Measurements from ENCODE around the gene SKAP2. TPM values are rescaled to one million over a fixed set of nuclear protein-coding genes. Genes with fewer than 3 reads are reported as not detected.

SKAP2 gene
- polyA plus RNA-seq, 1 of the 3 experiments (the other 2 are of a cell fraction) = 0.69 TPM

DNA sequence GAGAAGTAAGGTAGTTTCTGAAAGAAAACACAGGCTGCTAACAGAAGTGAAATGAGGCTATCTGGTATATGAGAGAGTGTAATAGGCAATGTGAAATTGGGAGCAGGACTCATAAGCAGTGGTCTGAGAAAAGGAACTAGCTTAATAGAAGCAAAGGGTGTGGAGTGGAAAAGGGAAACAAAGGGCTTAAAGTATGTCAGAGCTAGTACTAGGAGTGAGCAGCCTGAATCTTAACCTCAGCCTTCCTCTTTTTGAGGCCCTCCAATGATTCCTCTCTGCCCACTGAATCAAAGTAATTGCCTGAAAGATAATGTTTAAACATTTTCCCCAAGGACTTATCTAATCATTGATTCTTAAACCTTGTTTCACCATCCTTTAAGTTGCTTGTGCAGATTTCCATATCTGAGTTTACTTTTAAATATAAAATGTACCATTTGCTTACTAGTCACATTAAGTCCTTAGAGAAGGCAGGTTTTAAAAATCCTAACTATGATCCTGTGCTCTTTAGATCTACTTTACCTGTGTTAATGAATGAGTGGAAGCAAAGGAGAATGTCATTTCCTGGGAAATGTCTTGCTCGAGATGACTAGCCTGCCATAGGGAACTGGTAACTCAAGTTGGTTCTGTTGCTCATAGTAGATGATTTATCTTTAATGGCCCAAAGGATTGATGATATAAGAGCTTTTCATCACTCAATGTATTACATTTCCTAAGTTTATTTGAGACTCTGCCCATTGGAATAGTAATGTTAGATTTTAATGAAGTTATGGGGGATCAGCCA lies 155.0 kb downstream of the SKAP2 start:
- H3K4me1 ChIP-seq (ENCODE audit: control insufficient read depth in 1 of 2, insufficient read depth in 2 of 2, low read depth in 1 of 2, low read length in 1 of 2) = peaks cover 6 to 12% of the 10 kb centered on the region in 2 experiments; a peak in 2 of 4 replicates
- H3K9ac ChIP-seq = no peak overlapping the region
- no peak for DNase-seq
- H3K27me3 ChIP-seq (ENCODE audit: insufficient read depth) = no peaks in the 10 kb centered on the region
- WGBS (ENCODE audit: low lambda C conversion rate) = 30% methylated on average over 1 of the region's 1 CpG
- no peak overlapping the region for H3K4me2 ChIP-seq
- no peak overlapping the region for H2AFZ ChIP-seq (ENCODE audit: low read depth)
- no peaks in the 10 kb centered on the region for H3F3A ChIP-seq (replicated peaks; ENCODE audit: insufficient read depth)
- H3K79me2 ChIP-seq (ENCODE audit: insufficient read depth) = no peaks in the 10 kb centered on the region
- TF ChIP-seq POLR2AphosphoS5 (IDR thresholded peaks at IDR 0.05; ENCODE audit: low read depth, low read length) (no peak), RAD21 (IDR thresholded peaks at IDR 0.05; ENCODE audit: low read length) (no peak), EP300 (IDR thresholded peaks at IDR 0.05; ENCODE audit: borderline replicate concordance in 1 of 2, low read depth in 1 of 2, low read length in 1 of 2) (no peak), NRF1 (IDR thresholded peaks at IDR 0.05; ENCODE audit: low read depth, low read length) (no peak)
- H3K9me2 ChIP-seq = no peaks in the 10 kb centered on the region
- no peak overlapping the region for H3K4me3 ChIP-seq (ENCODE audit: low read depth in 2 of 2, low read length in 1 of 2)
- ChIA-PET CTCF (interaction anchor here (1.0 kb wide), 2 partner anchors 12 to 451 kb away, joined by 3 to 5 read pairs; no protein-coding TSS in a partner anchor), POLR2A (no interaction called here)
- no peaks in the 10 kb centered on the region for H4K20me1 ChIP-seq (ENCODE audit: insufficient read depth)
- H3K36me3 ChIP-seq (replicated peaks in 1 of 2; ENCODE audit: control insufficient read depth in 1 of 2, insufficient read depth in 2 of 2, low read length in 1 of 2) = no peaks in the 10 kb centered on the region
- H3K9me3 ChIP-seq = no peaks in the 10 kb centered on the region
- no peak overlapping the region for H3K27ac ChIP-seq (ENCODE audit: low read depth in 2 of 2, low read length in 1 of 2)

DNA sequence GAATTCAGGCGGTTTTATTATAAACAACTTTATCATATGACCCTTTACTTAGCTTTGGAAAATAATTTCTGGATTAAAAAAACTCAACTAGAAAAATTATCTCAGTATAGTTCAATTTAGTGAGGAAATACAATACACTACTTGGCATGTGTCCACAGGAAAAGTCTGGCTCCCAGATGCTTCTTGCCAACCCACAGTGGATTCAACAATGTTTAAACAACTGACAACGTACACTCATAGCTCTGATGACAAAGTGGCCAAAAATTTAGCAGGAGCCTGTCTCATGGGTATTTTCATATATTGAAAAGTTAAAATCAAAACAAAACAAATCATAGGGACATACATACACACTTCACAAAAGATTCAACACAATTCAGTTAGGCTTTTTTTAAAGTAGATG lies 158.8 kb downstream of the SKAP2 start:
- H3K27me3 ChIP-seq (ENCODE audit: insufficient read depth) = no peaks in the 10 kb centered on the region
- no peak overlapping the region for H3K4me2 ChIP-seq
- no peaks in the 10 kb centered on the region for H3K9me3 ChIP-seq
- peak; percentile 64 for DNase-seq
- TF ChIP-seq RCOR1 (IDR thresholded peaks at IDR 0.05; ENCODE audit: low read length) (peak; percentile 70; the same call in 1 of the 2 replicates), NFIC (IDR thresholded peaks at IDR 0.05; ENCODE audit: borderline replicate concordance) (peak; percentile 79), TEAD4 (IDR thresholded peaks at IDR 0.05; ENCODE audit: borderline replicate concordance, insufficient read depth) (peak; percentile 53; the same call in 1 of the 2 replicates), POLR2AphosphoS5 (IDR thresholded peaks at IDR 0.05; ENCODE audit: low read depth, low read length) (peak; percentile 75; the same call in 1 of the 2 replicates), FOSL2 (IDR thresholded peaks at IDR 0.05; ENCODE audit: borderline replicate concordance, low read depth) (peak; percentile 67; the same call in 1 of the 2 replicates), JUND (IDR thresholded peaks at IDR 0.05) (peak; percentile 60), EZH2phosphoT487 (IDR thresholded peaks at IDR 0.05; ENCODE audit: borderline replicate concordance, low read depth) (no peak), USF2 (IDR thresholded peaks at IDR 0.05; ENCODE audit: borderline replicate concordance, low read depth, low read length) (no peak), CHD2 (IDR thresholded peaks at IDR 0.05; ENCODE audit: low read length, partially characterized antibody) (peak; percentile 19), EP300 (IDR thresholded peaks at IDR 0.05; ENCODE audit: borderline replicate concordance in 1 of 2, low read depth in 1 of 2, low read length in 1 of 2) (peak in 1 of 2 experiments; percentile 61; a peak in 1 of 4 replicates), GATA2 (CRISPR knock-in tag; IDR thresholded peaks at IDR 0.05) (peak; percentile 18; the same call in 1 of the 2 replicates), TCF12 (IDR thresholded peaks at IDR 0.05) (peak; percentile 98)
- TF ChIP-seq, protein P1, sequence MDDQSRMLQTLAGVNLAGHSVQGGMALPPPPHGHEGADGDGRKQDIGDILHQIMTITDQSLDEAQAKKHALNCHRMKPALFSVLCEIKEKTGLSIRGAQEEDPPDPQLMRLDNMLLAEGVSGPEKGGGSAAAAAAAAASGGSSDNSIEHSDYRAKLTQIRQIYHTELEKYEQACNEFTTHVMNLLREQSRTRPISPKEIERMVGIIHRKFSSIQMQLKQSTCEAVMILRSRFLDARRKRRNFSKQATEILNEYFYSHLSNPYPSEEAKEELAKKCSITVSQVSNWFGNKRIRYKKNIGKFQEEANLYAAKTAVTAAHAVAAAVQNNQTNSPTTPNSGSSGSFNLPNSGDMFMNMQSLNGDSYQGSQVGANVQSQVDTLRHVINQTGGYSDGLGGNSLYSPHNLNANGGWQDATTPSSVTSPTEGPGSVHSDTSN (IDR thresholded peaks at IDR 0.05) = peak; percentile 59
- TF ChIP-seq, protein P2, sequence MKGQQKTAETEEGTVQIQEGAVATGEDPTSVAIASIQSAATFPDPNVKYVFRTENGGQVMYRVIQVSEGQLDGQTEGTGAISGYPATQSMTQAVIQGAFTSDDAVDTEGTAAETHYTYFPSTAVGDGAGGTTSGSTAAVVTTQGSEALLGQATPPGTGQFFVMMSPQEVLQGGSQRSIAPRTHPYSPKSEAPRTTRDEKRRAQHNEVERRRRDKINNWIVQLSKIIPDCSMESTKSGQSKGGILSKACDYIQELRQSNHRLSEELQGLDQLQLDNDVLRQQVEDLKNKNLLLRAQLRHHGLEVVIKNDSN (IDR thresholded peaks at IDR 0.05; ENCODE audit: borderline replicate concordance, low read depth) = no peak
- TF ChIP-seq, protein P3, sequence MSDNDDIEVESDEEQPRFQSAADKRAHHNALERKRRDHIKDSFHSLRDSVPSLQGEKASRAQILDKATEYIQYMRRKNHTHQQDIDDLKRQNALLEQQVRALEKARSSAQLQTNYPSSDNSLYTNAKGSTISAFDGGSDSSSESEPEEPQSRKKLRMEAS (IDR thresholded peaks at IDR 0.05; ENCODE audit: low read depth) = no peak
- ChIA-PET CTCF (interaction anchor here (0.9 to 4.3 kb wide), 10 partner anchors 7 to 474 kb away, joined by 3 to 17 read pairs (median 4); no protein-coding TSS in a partner anchor), POLR2A (no interaction called here)
- no peaks in the 10 kb centered on the region for H3F3A ChIP-seq (replicated peaks; ENCODE audit: insufficient read depth)
- H3K27ac ChIP-seq (ENCODE audit: low read depth in 2 of 2, low read length in 1 of 2) = peak overlapping the region in 1 of 2 experiments; percentile 47; a peak in 1 of 4 replicates
- peaks cover 6 to 16% of the 10 kb centered on the region in 2 experiments; a peak in 2 of 4 replicates for H3K4me1 ChIP-seq (ENCODE audit: control insufficient read depth in 1 of 2, insufficient read depth in 2 of 2, low read depth in 1 of 2, low read length in 1 of 2)
- no peak overlapping the region for H3K9ac ChIP-seq
- H3K4me3 ChIP-seq (ENCODE audit: low read depth in 2 of 2, low read length in 1 of 2) = no peak overlapping the region
- H3K36me3 ChIP-seq (replicated peaks in 1 of 2; ENCODE audit: control insufficient read depth in 1 of 2, insufficient read depth in 2 of 2, low read length in 1 of 2) = no peaks in the 10 kb centered on the region
- no peaks in the 10 kb centered on the region for H3K79me2 ChIP-seq (ENCODE audit: insufficient read depth)
- no peak overlapping the region for H2AFZ ChIP-seq (ENCODE audit: low read depth)
- 5% methylated on average over 2 of the region's 2 CpGs for WGBS (ENCODE audit: low lambda C conversion rate)
- no peaks in the 10 kb centered on the region for H3K9me2 ChIP-seq
- H4K20me1 ChIP-seq (ENCODE audit: insufficient read depth) = no peaks in the 10 kb centered on the region
